HUDEP-2 (cell line): ENCODE results near the gene VWA5B1.
"Not testable (repeated sequence)": the region's sequence is repeated elsewhere in the genome, so short reads cannot be mapped to it uniquely, and the experiment has no call there.

Source experiments
- DNase-seq, 76 experiments: peaks; one replicate each; lab custom pipeline; 2025; ENCODE audit not compliant: unreplicated experiment in 76 of 76; lab: John Stamatoyannopoulos, UW

Gene VWA5B1

GRCh38 chr1:20290624-20291597, at the start of gene VWA5B1:
Gene VWA5B1, plus strand, starts transcription at chr1:20290875. Its CDS starts 19,727 bp downstream, at chr1:20310602.
- DNase-seq: no peak

GRCh38 chr1:20242890-20243479, 47.7 kb upstream of the VWA5B1 start:
- no peak for DNase-seq

GRCh38 chr1:20248971-20249612, 41.6 kb upstream of the VWA5B1 start:
- no peak for DNase-seq

GRCh38 chr1:20250340-20250989, 40.2 kb upstream of the VWA5B1 start:
- DNase-seq: no peak

- no peak for DNase-seq
These were observed 38.1 kb upstream of the VWA5B1 start for GRCh38 chr1:20252587-20252986.

GRCh38 chr1:20255666-20256065, 35.0 kb upstream of the VWA5B1 start:
- peak in 1 of 76 experiments; percentile 7 for DNase-seq

GRCh38 chr1:20259646-20260045, 31.0 kb upstream of the VWA5B1 start:
- no peak for DNase-seq

GRCh38 chr1:20261095-20261494, 29.6 kb upstream of the VWA5B1 start:
- DNase-seq: no peak

GRCh38 chr1:20262810-20263534, 27.7 kb upstream of the VWA5B1 start:
- DNase-seq: no peak

GRCh38 chr1:20265250-20265649, 25.4 kb upstream of the VWA5B1 start:
- DNase-seq: no peak

- no peak for DNase-seq
These were observed 24.5 kb upstream of the VWA5B1 start for GRCh38 chr1:20266141-20266540.

GRCh38 chr1:20266642-20267041, 24.0 kb upstream of the VWA5B1 start:
- DNase-seq: no peak

- DNase-seq: no peak
These were observed 18.9 kb upstream of the VWA5B1 start for GRCh38 chr1:20271498-20272400.

GRCh38 chr1:20273716-20274115, 17.0 kb upstream of the VWA5B1 start:
- DNase-seq: not testable (repeated sequence)

GRCh38 chr1:20275319-20275925, 15.3 kb upstream of the VWA5B1 start:
- no peak for DNase-seq

GRCh38 chr1:20276485-20277159, 14.1 kb upstream of the VWA5B1 start:
- DNase-seq: no peak

GRCh38 chr1:20278692-20279130, 12.0 kb upstream of the VWA5B1 start:
- DNase-seq: no peak

- no peak for DNase-seq
These were observed 11.2 kb upstream of the VWA5B1 start for GRCh38 chr1:20279509-20279908.
